Stimulated activated naive CD8-positive, alpha-beta T cell treated with anti-CD3 and anti-CD28 coated beads, Interleukin-15, amount 100 ng/mL, for 72 hours (primary cell): ENCODE measurements around the gene BMP2.
A peak's percentile ranks its signal among the peaks of the same experiment; 100 is the strongest.

Source experiments
- ATAC-seq: fragments of 150-1000 bp; cut with Tn5 transposase; 2 replicates; pipeline ENCODE4 v1.10.0; 2021; ENCODE audit warnings: mild to moderate bottlenecking, moderate library complexity
- DNase-seq, 2 donors: peaks; one replicate each; pipeline ENCODE4 v3.0.0; 2021 to 2022
- H3K27ac Mint-ChIP-seq, 2 donors: one replicate each; pipeline ENCODE4 v1.8.0; 2022; ENCODE audit warnings: mild to moderate bottlenecking in 2 of 2, mixed read lengths in 2 of 2, moderate library complexity in 2 of 2
- H3K27me3 Mint-ChIP-seq: one replicate; pipeline ENCODE4 v1.8.0; 2022; ENCODE audit warnings: mixed read lengths
- H3K4me1 Mint-ChIP-seq: one replicate; pipeline ENCODE4 v1.8.0; 2022; ENCODE audit warnings: mild to moderate bottlenecking, mixed read lengths
- H3K4me3 Mint-ChIP-seq, 2 donors: one replicate each; pipeline ENCODE4 v1.8.0; 2022; ENCODE audit warnings: mild to moderate bottlenecking in 2 of 2, mixed read lengths in 2 of 2, moderate library complexity in 1 of 2
- H3K9me3 Mint-ChIP-seq, 2 donors: one replicate each; pipeline ENCODE4 v1.8.0; 2022; ENCODE audit warnings: mixed read lengths in 2 of 2

BMP2 gene

GRCh38 chr20:6756693-6757595 is 10.5 kb upstream of the BMP2 start:
- no peak overlapping the region for H3K4me3 Mint-ChIP-seq
- no peaks in the 10 kb centered on the region for H3K4me1 Mint-ChIP-seq
- no peaks in the 10 kb centered on the region for H3K27me3 Mint-ChIP-seq

DNA sequence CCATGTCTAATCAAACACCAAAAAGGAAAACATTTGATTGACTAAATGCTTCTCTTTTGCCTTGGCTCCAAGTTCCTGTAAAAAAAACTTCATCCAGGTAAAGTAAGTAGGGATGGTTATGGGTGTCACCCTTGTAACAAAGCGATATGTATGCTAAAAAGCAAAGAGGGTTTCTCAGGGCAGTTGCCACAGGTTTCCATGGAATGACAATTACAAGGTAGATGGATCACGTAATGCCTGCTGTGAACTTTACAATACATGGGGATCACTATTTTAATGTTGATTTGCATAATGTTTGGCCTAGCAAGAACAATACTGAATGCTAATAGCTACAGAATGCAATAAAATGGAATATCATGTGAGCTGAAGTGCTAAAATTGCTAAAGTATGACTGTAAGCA is 2.9 kb upstream of the BMP2 start:
- peaks cover 38% of the 10 kb centered on the region for H3K27me3 Mint-ChIP-seq
- ATAC-seq = no peak
- H3K9me3 Mint-ChIP-seq = no peaks in the 10 kb centered on the region
- no peak for DNase-seq
- no peak overlapping the region for H3K4me3 Mint-ChIP-seq
- H3K4me1 Mint-ChIP-seq = peaks cover 5% of the 10 kb centered on the region
- H3K27ac Mint-ChIP-seq = no peak overlapping the region

More at GRCh38 chr20:6756693-6757595, 10.5 kb upstream of the BMP2 start:
- no peak for ATAC-seq
- H3K27ac Mint-ChIP-seq = no peak overlapping the region
- DNase-seq = no peak
- H3K9me3 Mint-ChIP-seq = peaks cover 0 to 7% of the 10 kb centered on the region in 2 donors

- no peaks in the 10 kb centered on the region for H3K9me3 Mint-ChIP-seq
- no peak overlapping the region for H3K4me3 Mint-ChIP-seq
- no peak overlapping the region for H3K27ac Mint-ChIP-seq
- ATAC-seq = no peak
- H3K4me1 Mint-ChIP-seq = peaks cover 8% of the 10 kb centered on the region
- peaks cover 47% of the 10 kb centered on the region for H3K27me3 Mint-ChIP-seq
- DNase-seq = no peak
Measured at GRCh38 chr20:6765469-6766058, 1.9 kb upstream of the BMP2 start.

GRCh38 chr20:6766433-6766832 is 1.1 kb upstream of the BMP2 start:
- Mint-ChIP-seq H3K4me3 (no peak overlapping the region), H3K9me3 (no peaks in the 10 kb centered on the region), H3K27ac (no peak overlapping the region), H3K4me1 (peaks cover 8% of the 10 kb centered on the region), H3K27me3 (peaks cover 56% of the 10 kb centered on the region)
- DNase-seq = no peak
- no peak for ATAC-seq

- Mint-ChIP-seq H3K27me3 (peaks cover 63% of the 10 kb centered on the region), H3K4me1 (peaks cover 8% of the 10 kb centered on the region), H3K9me3 (no peaks in the 10 kb centered on the region), H3K4me3 (peak overlapping the region in 1 of 2 donors; percentile 26), H3K27ac (no peak overlapping the region)
- ATAC-seq = no peak
- DNase-seq = no peak
Measured at GRCh38 chr20:6767126-6767535, 355 bp upstream of the BMP2 start.

DNA sequence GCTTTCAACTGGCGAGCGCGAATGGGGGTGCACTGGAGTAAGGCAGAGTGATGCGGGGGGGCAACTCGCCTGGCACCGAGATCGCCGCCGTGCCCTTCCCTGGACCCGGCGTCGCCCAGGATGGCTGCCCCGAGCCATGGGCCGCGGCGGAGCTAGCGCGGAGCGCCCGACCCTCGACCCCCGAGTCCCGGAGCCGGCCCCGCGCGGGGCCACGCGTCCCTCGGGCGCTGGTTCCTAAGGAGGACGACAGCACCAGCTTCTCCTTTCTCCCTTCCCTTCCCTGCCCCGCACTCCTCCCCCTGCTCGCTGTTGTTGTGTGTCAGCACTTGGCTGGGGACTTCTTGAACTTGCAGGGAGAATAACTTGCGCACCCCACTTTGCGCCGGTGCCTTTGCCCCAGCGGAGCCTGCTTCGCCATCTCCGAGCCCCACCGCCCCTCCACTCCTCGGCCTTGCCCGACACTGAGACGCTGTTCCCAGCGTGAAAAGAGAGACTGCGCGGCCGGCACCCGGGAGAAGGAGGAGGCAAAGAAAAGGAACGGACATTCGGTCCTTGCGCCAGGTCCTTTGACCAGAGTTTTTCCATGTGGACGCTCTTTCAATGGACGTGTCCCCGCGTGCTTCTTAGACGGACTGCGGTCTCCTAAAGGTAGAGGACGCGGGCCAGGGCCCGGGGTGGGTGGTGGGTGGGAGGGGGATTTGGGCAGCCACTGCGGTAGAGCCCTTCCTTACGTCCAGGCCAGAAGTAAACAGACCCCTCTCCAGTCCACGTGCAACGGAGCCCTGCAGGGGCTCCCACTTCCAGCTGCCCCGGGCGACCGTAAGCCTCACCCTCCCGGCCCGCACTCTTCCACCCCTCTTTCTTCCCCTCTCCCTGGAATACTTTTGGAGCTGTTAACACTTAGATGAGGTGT is 998 bp downstream of the BMP2 start:
- Mint-ChIP-seq H3K27ac (no peak overlapping the region), H3K4me1 (peaks cover 8% of the 10 kb centered on the region), H3K4me3 (peak overlapping the region in 1 of 2 donors; percentile 42), H3K27me3 (peaks cover 66% of the 10 kb centered on the region), H3K9me3 (no peaks in the 10 kb centered on the region)
- ATAC-seq = peak; percentile 16
- DNase-seq = no peak

GRCh38 chr20:6769903-6770785 is 2.7 kb downstream of the BMP2 start:
- Mint-ChIP-seq H3K27me3 (peaks cover 61% of the 10 kb centered on the region), H3K27ac (no peak overlapping the region), H3K4me1 (peaks cover 8% of the 10 kb centered on the region), H3K4me3 (no peak overlapping the region), H3K9me3 (no peaks in the 10 kb centered on the region)
- DNase-seq (no peak), ATAC-seq (peak; percentile 36)

DNA sequence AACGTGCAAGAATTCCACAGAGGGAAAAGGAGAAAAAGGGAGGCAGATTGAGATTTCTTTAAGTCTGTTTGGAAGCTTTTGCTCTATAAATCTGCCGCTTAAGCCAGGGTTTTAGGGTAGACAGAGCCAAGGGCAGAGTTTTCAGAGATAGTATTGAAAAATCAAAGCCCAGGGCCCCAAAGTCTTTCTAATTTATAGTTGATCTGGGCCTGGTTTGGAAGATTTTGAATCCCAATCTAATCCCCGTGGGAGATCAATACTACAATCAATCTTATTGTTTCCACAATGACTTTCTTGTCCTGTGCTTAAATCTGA is 3.3 kb downstream of the BMP2 start:
- ATAC-seq (no peak), DNase-seq (no peak)
- H3K27ac Mint-ChIP-seq = no peak overlapping the region
- peaks cover 8% of the 10 kb centered on the region for H3K4me1 Mint-ChIP-seq
- peaks cover 61% of the 10 kb centered on the region for H3K27me3 Mint-ChIP-seq
- H3K4me3 Mint-ChIP-seq = no peak overlapping the region
- H3K9me3 Mint-ChIP-seq = no peaks in the 10 kb centered on the region

DNA sequence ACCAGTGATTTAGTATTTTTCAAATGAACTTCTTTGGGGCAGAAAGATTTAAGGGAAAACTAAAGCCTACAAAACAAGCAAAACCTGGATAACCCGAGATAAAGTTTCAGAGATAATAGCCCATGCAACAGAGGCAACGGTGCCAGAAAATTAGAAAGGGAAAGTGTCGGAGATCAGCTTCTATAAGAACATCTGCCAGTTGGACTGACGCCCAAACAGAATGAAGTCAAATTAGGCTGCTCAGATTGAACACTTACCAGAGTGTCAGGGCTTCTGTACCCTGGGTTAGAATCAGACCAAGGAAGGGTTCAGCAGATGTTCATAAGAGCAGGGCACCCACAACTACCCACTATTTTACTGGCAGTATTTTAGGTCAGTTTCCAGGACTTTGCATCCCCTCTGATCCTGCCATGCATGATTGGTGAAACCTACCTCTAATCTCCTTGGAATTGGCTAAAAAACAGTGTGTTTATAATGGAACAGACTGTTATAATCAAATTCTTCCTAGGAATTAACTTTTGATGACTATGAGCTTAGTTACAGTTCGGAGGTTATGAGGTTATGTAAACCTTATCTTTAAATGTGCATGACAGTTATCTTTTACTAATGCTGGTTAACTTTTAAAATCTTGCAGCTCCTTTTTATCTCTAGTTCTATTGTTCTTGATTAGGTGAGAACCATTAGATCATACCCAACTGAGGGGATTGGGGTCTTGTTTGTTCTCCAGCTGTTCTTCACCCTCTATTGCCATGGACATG is 13.1 kb downstream of the BMP2 start:
- no peak for ATAC-seq
- no peak for DNase-seq
- no peaks in the 10 kb centered on the region for H3K9me3 Mint-ChIP-seq
- no peak overlapping the region for H3K4me3 Mint-ChIP-seq
- no peaks in the 10 kb centered on the region for H3K27me3 Mint-ChIP-seq
- no peak overlapping the region for H3K27ac Mint-ChIP-seq
- H3K4me1 Mint-ChIP-seq = no peaks in the 10 kb centered on the region

DNA sequence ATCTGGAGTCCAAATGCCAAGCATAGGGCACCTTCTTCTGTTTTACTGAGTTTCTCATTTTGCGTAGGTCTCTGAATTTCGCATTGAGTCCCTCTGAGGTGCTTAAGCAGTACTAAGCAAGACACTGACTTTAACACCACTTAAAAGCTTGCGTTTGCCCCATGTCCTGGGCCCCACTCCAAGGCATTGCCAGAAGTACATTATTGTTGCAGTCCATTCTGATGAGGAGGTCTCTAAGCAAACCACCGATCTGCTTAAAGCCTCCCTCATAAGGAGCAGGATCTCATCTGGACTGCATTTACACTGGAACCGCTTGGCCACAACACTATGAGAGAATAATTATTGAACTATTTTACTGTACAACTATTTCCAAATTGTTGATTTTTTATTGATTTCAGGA is 16.3 kb downstream of the BMP2 start:
- ATAC-seq (no peak), DNase-seq (no peak)
- Mint-ChIP-seq H3K4me1 (no peaks in the 10 kb centered on the region), H3K27me3 (no peaks in the 10 kb centered on the region), H3K9me3 (no peaks in the 10 kb centered on the region), H3K4me3 (no peak overlapping the region), H3K27ac (no peak overlapping the region)

- ATAC-seq (no peak), DNase-seq (no peak)
- Mint-ChIP-seq H3K27me3 (no peaks in the 10 kb centered on the region), H3K4me1 (no peaks in the 10 kb centered on the region), H3K9me3 (no peaks in the 10 kb centered on the region), H3K27ac (peak overlapping the region in 1 of 2 donors; percentile 25), H3K4me3 (no peak overlapping the region)
Measured at GRCh38 chr20:6784210-6784631, 16.7 kb downstream of the BMP2 start.

DNA sequence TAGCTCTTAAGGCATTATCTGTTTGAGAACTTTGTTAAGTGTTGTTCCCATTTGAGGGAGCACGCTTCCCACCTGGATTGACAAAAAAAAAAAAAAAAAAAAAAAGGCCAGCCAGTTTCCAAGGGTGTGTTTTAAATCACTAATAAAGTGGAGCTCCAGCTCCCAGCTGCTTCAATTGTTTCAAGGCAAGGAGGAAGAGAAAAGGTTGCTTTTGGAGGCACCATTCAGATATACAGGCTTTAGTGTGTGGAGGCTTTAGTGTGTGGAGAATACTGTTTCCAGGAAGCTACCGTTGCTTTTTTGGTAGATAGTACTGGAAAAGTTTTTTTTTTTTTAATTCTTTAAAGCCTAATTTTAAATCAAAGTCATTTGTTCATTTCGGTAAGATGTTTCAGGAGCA is 17.3 kb downstream of the BMP2 start:
- no peak for ATAC-seq
- no peaks in the 10 kb centered on the region for H3K27me3 Mint-ChIP-seq
- H3K4me3 Mint-ChIP-seq = no peak overlapping the region
- no peaks in the 10 kb centered on the region for H3K9me3 Mint-ChIP-seq
- H3K4me1 Mint-ChIP-seq = no peaks in the 10 kb centered on the region
- H3K27ac Mint-ChIP-seq = no peak overlapping the region
- no peak for DNase-seq

GRCh38 chr20:6786548-6786947 is 19.1 kb downstream of the BMP2 start:
- Mint-ChIP-seq H3K27ac (no peak overlapping the region), H3K27me3 (no peaks in the 10 kb centered on the region), H3K9me3 (no peaks in the 10 kb centered on the region), H3K4me1 (no peaks in the 10 kb centered on the region), H3K4me3 (no peak overlapping the region)
- ATAC-seq = no peak
- no peak for DNase-seq

DNA sequence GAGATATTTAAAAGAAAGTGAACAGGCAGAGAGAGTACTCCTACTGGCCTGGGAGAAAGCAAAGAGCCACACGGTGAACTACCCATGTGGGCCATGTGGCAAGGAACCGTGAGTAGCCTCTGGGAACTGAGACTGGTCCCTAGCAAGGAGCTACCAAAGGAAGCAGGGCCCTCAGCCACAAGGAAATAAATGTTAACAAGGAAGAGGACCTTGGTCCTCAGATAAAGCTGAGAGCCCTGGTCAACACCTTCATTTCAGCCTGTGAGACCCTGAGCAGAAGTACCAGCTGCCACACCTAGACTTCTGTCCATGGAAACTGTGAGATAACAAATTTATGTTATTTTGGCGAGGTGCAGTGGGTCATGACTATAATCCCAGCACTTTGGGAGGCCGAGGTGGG is 25.3 kb downstream of the BMP2 start:
- no peak overlapping the region for H3K4me3 Mint-ChIP-seq
- H3K4me1 Mint-ChIP-seq = no peaks in the 10 kb centered on the region
- no peak overlapping the region for H3K27ac Mint-ChIP-seq

More for the DNA sequence above, 25.3 kb downstream of the BMP2 start:
- DNase-seq (no peak), ATAC-seq (no peak)
- Mint-ChIP-seq H3K27me3 (no peaks in the 10 kb centered on the region), H3K9me3 (no peaks in the 10 kb centered on the region)
